DOHH2 (cell line): ENCODE data around the gene CADPS.

ENCODE experiments used
- H3F3A ChIP-seq: fragments of 200-600 bp; sonication (generic), shearing (Covaris generic); 2 replicates; pipeline ENCODE4 v1.6.0; 2016; ENCODE audit warnings: antibody characterized with exemption, mild to moderate bottlenecking; ENCODE audit not compliant: control insufficient read depth, insufficient read depth
- H3K27ac ChIP-seq: fragments of 200-600 bp; sonication (generic); 2 replicates; pipeline ENCODE4 v1.5.1; 2014; ENCODE audit warnings: low read depth, mild to moderate bottlenecking, low read length, moderate library complexity
- H3K27me3 ChIP-seq: fragments of 200-600 bp; sonication (generic); 2 replicates; pipeline ENCODE4 v1.6.1; 2014; ENCODE audit warnings: mild to moderate bottlenecking, low read length, mixed read lengths; ENCODE audit not compliant: control insufficient read depth
- H3K36me3 ChIP-seq: fragments of 200-600 bp; sonication (generic); 2 replicates; pipeline ENCODE4 v1.6.1; 2014; ENCODE audit warnings: mild to moderate bottlenecking, low read length, moderate library complexity, mixed read lengths; ENCODE audit not compliant: control insufficient read depth
- H3K4me1 ChIP-seq: fragments of 200-600 bp; sonication (generic); 2 replicates; pipeline ENCODE4 v1.6.1; 2014; ENCODE audit warnings: mild to moderate bottlenecking, low read length, mixed read lengths; ENCODE audit not compliant: control insufficient read depth
- H3K4me2 ChIP-seq: fragments of 200-600 bp; sonication (generic); 2 replicates; pipeline ENCODE4 v1.6.0; 2014; ENCODE audit warnings: mild to moderate bottlenecking, low read length, moderate library complexity
- H3K4me3 ChIP-seq: fragments of 200-600 bp; sonication (generic); 2 replicates; pipeline ENCODE4 v1.5.1; 2014; ENCODE audit warnings: mild to moderate bottlenecking, low read length, mixed read lengths
- H3K79me2 ChIP-seq: fragments of 200-600 bp; sonication (generic); 2 replicates; pipeline ENCODE4 v1.6.1; 2014; ENCODE audit warnings: mild to moderate bottlenecking, low read length, mixed read lengths; ENCODE audit not compliant: control insufficient read depth
- H3K9me2 ChIP-seq: fragments of 200-600 bp; sonication (generic); replicated peaks from 2 replicates; pipeline ENCODE4 v1.6.1; 2014; ENCODE audit warnings: mild to moderate bottlenecking, low read length, mixed read lengths; ENCODE audit not compliant: control insufficient read depth
- H3K9me3 ChIP-seq: fragments of 200-600 bp; sonication (generic); 2 replicates; pipeline ENCODE4 v1.6.1; 2014; ENCODE audit warnings: antibody characterized with exemption, low read length, mixed read lengths; ENCODE audit not compliant: control insufficient read depth, insufficient read depth
- H4K20me1 ChIP-seq: fragments of 200-600 bp; sonication (generic); 2 replicates; pipeline ENCODE4 v1.6.0; 2014; ENCODE audit warnings: low read depth, mild to moderate bottlenecking, antibody characterized with exemption, low read length, moderate library complexity; ENCODE audit not compliant: control insufficient read depth, insufficient read depth
- CTCF ChIP-seq: fragments of 200-600 bp; sonication (generic); IDR thresholded peaks from one replicate; pipeline ENCODE4 v1.5.1; 2014; ENCODE audit warnings: antibody characterized with exemption, mild to moderate bottlenecking, low read depth, low read length; ENCODE audit not compliant: poor library complexity, severe bottlenecking
- EZH2phosphoT487 ChIP-seq: fragments of 200-600 bp; sonication (generic); IDR thresholded peaks from 2 replicates; pipeline ENCODE4 v1.6.1; 2017; ENCODE audit warnings: borderline replicate concordance, mild to moderate bottlenecking, antibody characterized with exemption, low read length, moderate library complexity, mixed read lengths

The CADPS gene

DNA sequence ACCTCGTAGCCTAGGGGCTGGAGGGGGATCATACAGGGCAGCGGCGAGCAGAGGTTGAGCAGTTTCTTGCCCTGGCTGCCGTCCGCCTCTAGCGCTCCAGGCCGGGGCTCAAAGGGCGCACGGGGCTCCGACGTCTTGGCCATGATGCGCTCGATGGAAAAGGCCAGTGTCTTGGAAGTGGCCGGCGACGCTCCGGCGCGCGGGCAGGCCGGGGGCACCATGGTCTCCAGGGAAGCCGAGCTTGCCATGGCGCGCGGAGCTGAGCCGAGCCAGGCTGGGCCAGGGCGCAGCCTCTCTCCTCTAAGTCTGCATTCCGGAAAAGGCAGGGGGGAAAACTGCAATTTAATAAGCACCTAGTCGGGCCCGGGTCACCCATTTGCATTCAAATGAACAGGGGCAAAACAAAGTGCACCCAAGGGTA, 502.6 kb downstream of the CADPS start:
- no peaks in the 10 kb centered on the region for H4K20me1 ChIP-seq
- H3K9me3 ChIP-seq: no peaks in the 10 kb centered on the region; the same call in 1 of the 2 replicates
- no peaks in the 10 kb centered on the region for H3K36me3 ChIP-seq
- peaks cover 22% of the 10 kb centered on the region for H3K27me3 ChIP-seq
- no peak for TF ChIP-seq CTCF
- no peak for TF ChIP-seq EZH2phosphoT487
- H3K79me2 ChIP-seq: no peaks in the 10 kb centered on the region
- H3K4me1 ChIP-seq: no peaks in the 10 kb centered on the region
- no peak overlapping the region for H3K4me2 ChIP-seq
- no peaks in the 10 kb centered on the region for H3F3A ChIP-seq
- no peak overlapping the region for H3K4me3 ChIP-seq
- no peak overlapping the region for H3K27ac ChIP-seq
- no peaks in the 10 kb centered on the region for H3K9me2 ChIP-seq

- H3K36me3 ChIP-seq: no peaks in the 10 kb centered on the region
- no peaks in the 10 kb centered on the region for H3K79me2 ChIP-seq
- H3K27ac ChIP-seq: no peak overlapping the region
- no peaks in the 10 kb centered on the region for H3F3A ChIP-seq
- H3K4me1 ChIP-seq: no peaks in the 10 kb centered on the region
- no peaks in the 10 kb centered on the region for H4K20me1 ChIP-seq
- TF ChIP-seq EZH2phosphoT487 (no peak), CTCF (no peak)
- no peak overlapping the region for H3K4me2 ChIP-seq
- no peak overlapping the region for H3K4me3 ChIP-seq
- peaks cover 28% of the 10 kb centered on the region for H3K27me3 ChIP-seq
- no peaks in the 10 kb centered on the region for H3K9me2 ChIP-seq
- H3K9me3 ChIP-seq: no peaks in the 10 kb centered on the region; the same call in 1 of the 2 replicates
These were observed 503.3 kb downstream of the CADPS start for GRCh38 chr3:62371720-62372591.

GRCh38 chr3:62370858-62371719, 504.1 kb downstream of the CADPS start:
- Histone ChIP-seq H3K4me1 (no peaks in the 10 kb centered on the region), H3K9me3 (no peaks in the 10 kb centered on the region; the same call in 1 of the 2 replicates), H3K4me3 (no peak overlapping the region)

More at GRCh38 chr3:62370858-62371719, 504.1 kb downstream of the CADPS start:
- Histone ChIP-seq H4K20me1 (no peaks in the 10 kb centered on the region), H3K79me2 (no peaks in the 10 kb centered on the region), H3K9me2 (no peaks in the 10 kb centered on the region), H3K4me2 (no peak overlapping the region), H3K27ac (no peak overlapping the region), H3F3A (no peaks in the 10 kb centered on the region), H3K36me3 (no peaks in the 10 kb centered on the region), H3K27me3 (peaks cover 36% of the 10 kb centered on the region)
- TF ChIP-seq CTCF (no peak), EZH2phosphoT487 (no peak)
